Endothelial cell of hepatic sinusoid (primary cell): ENCODE results near the gene FGF4.

Experiments
- in situ Hi-C: cut with HindIII; loops from 2 replicates; pipeline ENCODE4 v1.10.0; 2017; ENCODE audit warnings: low sequenced_read_pairs

Gene FGF4

GRCh38 chr11:69775163-69775755 is at the start of gene FGF4:
Gene FGF4, minus strand, starts transcription at chr11:69775341. Its CDS starts 257 bp downstream, at chr11:69775084.
- in situ Hi-C loops = no loop called here

GRCh38 chr11:69823641-69824265 is 48.6 kb upstream of the FGF4 start:
- in situ Hi-C loops = no loop called here

GRCh38 chr11:69822676-69823494 is 47.7 kb upstream of the FGF4 start:
- in situ Hi-C loops = no loop called here

GRCh38 chr11:69821511-69822040 is 46.4 kb upstream of the FGF4 start:
- in situ Hi-C loops = no loop called here

GRCh38 chr11:69820441-69820840 is 45.3 kb upstream of the FGF4 start:
- in situ Hi-C loops = no loop called here

GRCh38 chr11:69819541-69820070 is 44.5 kb upstream of the FGF4 start:
- in situ Hi-C loops = no loop called here

GRCh38 chr11:69818603-69819441 is 43.7 kb upstream of the FGF4 start, which contains the start of gene FGF3:
Gene FGF3, minus strand, starts transcription at chr11:69819416. Its CDS starts 483 bp downstream, at chr11:69818933.
- in situ Hi-C loops = no loop called here

GRCh38 chr11:69818231-69818602 is 43.1 kb upstream of the FGF4 start:
- in situ Hi-C loops = no loop called here

- in situ Hi-C loops = no loop called here
Measured at GRCh38 chr11:69817265-69818230, 42.4 kb upstream of the FGF4 start.

GRCh38 chr11:69816671-69817070 is 41.5 kb upstream of the FGF4 start:
- in situ Hi-C loops = no loop called here

- in situ Hi-C loops = no loop called here
Measured at GRCh38 chr11:69815973-69816372, 40.8 kb upstream of the FGF4 start.

GRCh38 chr11:69814902-69815301 is 39.8 kb upstream of the FGF4 start:
- in situ Hi-C loops = no loop called here

- in situ Hi-C loops = no loop called here
Measured at GRCh38 chr11:69814411-69814810, 39.3 kb upstream of the FGF4 start.

- in situ Hi-C loops = no loop called here
Measured at GRCh38 chr11:69813839-69814238, 38.7 kb upstream of the FGF4 start.

- in situ Hi-C loops = no loop called here
Measured at GRCh38 chr11:69812946-69813345, 37.8 kb upstream of the FGF4 start.

- in situ Hi-C loops = no loop called here
Measured at GRCh38 chr11:69812256-69812655, 37.1 kb upstream of the FGF4 start.

- in situ Hi-C loops = no loop called here
Measured at GRCh38 chr11:69811431-69811830, 36.3 kb upstream of the FGF4 start.

- in situ Hi-C loops = no loop called here
Measured at GRCh38 chr11:69810289-69811118, 35.4 kb upstream of the FGF4 start.
